A673 (cell line): ENCODE measurements around the gene USP9X. TPM values are rescaled to one million over a fixed set of nuclear protein-coding genes. Genes with fewer than 3 reads are reported as not detected.
A peak's percentile ranks its signal among the peaks of the same experiment; 100 is the strongest.
"Not testable (repeated sequence)": the region's sequence is repeated elsewhere in the genome, so short reads cannot be mapped to it uniquely, and the experiment has no call there.

Experiments
- BruUV-seq: library from RNA; stranded (reverse); fragments of 400-500 nt; replicated peaks from 2 replicates; lab custom pipeline; 2021; lab: Mats Ljungman, UMichigan
- CTCF ChIA-PET: fragments of 300-600 bp; sonication (Branson Sonifier 250); formaldehyde crosslinking; loops from one replicate; lab custom pipeline; 2022; ENCODE audit warnings: antibody characterized with exemption; lab: Charles Lee
- POLR2A ChIA-PET: fragments of 300-600 bp; sonication (Branson Sonifier 250); formaldehyde crosslinking; loops from one replicate; lab custom pipeline; 2022; ENCODE audit warnings: antibody characterized with exemption; ENCODE audit not compliant: low non-redundant PET; lab: Charles Lee
- DNase-seq: peaks from one replicate; pipeline ENCODE4 v3.0.0-alpha.2; 2015; ENCODE audit warnings: low spot score
- H3K27ac ChIP-seq: fragments of 200-600 bp; sonication (generic); 2 replicates; pipeline ENCODE4 v1.5.1; 2016; ENCODE audit warnings: mixed run types, low read depth, mild to moderate bottlenecking, mixed read lengths, antibody characterized with exemption, low read length; ENCODE audit not compliant: poor library complexity, severe bottlenecking
- H3K27me3 ChIP-seq: fragments of 200-600 bp; sonication (generic); replicated peaks from 2 replicates; pipeline ENCODE4 v1.6.1; 2017; ENCODE audit warnings: mixed run types, low read depth, mild to moderate bottlenecking, mixed read lengths, antibody characterized with exemption, low read length; ENCODE audit not compliant: insufficient read depth, poor library complexity
- H3K36me3 ChIP-seq: fragments of 200-600 bp; sonication (generic); 2 replicates; pipeline ENCODE4 v1.6.1; 2016; ENCODE audit warnings: mixed run types, mild to moderate bottlenecking, mixed read lengths, antibody characterized with exemption, low read length; ENCODE audit not compliant: insufficient read depth, poor library complexity, severe bottlenecking
- H3K4me1 ChIP-seq: fragments of 200-600 bp; sonication (generic); 2 replicates; pipeline ENCODE4 v1.6.1; 2017; ENCODE audit warnings: mixed run types, mild to moderate bottlenecking, mixed read lengths, antibody characterized with exemption, low read length; ENCODE audit not compliant: insufficient read depth, poor library complexity, severe bottlenecking
- H3K4me3 ChIP-seq: fragments of 200-600 bp; sonication (generic); 2 replicates; pipeline ENCODE4 v1.5.1; 2016; ENCODE audit warnings: low read depth, mixed run types, mild to moderate bottlenecking, mixed read lengths, low read length; ENCODE audit not compliant: poor library complexity, severe bottlenecking
- H3K9me3 ChIP-seq: fragments of 200-600 bp; sonication (generic); 2 replicates; pipeline ENCODE4 v1.6.1; 2016; ENCODE audit warnings: mixed run types, low read depth, mild to moderate bottlenecking, mixed read lengths, antibody characterized with exemption, low read length; ENCODE audit not compliant: poor library complexity, severe bottlenecking
- CTCF ChIP-seq: fragments of 300-800, 200-600 bp; sonication (generic); conservative IDR thresholded peaks from 2 replicates; pipeline ENCODE4 v1.5.1; 2017; ENCODE audit warnings: low read depth, mild to moderate bottlenecking, antibody characterized with exemption, low read length, moderate library complexity, mixed read lengths
- EZH2 ChIP-seq: fragments of 200-600 bp; sonication (generic); IDR thresholded peaks from 2 replicates; pipeline ENCODE4 v1.6.1; 2017; ENCODE audit warnings: borderline replicate concordance, low read depth, mild to moderate bottlenecking, mixed read lengths, antibody characterized with exemption, low read length; ENCODE audit not compliant: poor library complexity, severe bottlenecking
- intact Hi-C: fragments of 100-400 bp; cut with micrococcal nuclease; formaldehyde crosslinking; loops from one replicate; pipeline ENCODE4 v1.10.0; 2022; ENCODE audit not compliant: unreplicated experiment
- total RNA-seq: library from RNA; stranded (reverse); gene quantifications from 2 replicates; pipeline ENCODE4 v1.2.3, GENCODE V29; 2021

USP9X gene
- total RNA-seq, 1 experiment from 2014 or later = 70.6 TPM

- ChIA-PET POLR2A (no interaction called here), CTCF (no interaction called here)
- intact Hi-C loops = no loop called here
- Histone ChIP-seq H3K9me3 (no peaks in the 10 kb centered on the region), H3K36me3 (no peaks in the 10 kb centered on the region), H3K4me3 (no peak overlapping the region), H3K27ac (no peak overlapping the region), H3K27me3 (peaks cover 6% of the 10 kb centered on the region), H3K4me1 (peaks cover 4% of the 10 kb centered on the region)
- DNase-seq = no peak
- no TSS peak for BruUV-seq
- TF ChIP-seq CTCF (no peak), EZH2 (no peak)
These were observed 188.4 kb downstream of the USP9X start for GRCh38 chrX:41273638-41274037.

- Histone ChIP-seq H3K27me3 (peaks cover 6% of the 10 kb centered on the region), H3K9me3 (no peaks in the 10 kb centered on the region), H3K36me3 (no peaks in the 10 kb centered on the region), H3K27ac (no peak overlapping the region), H3K4me3 (peak overlapping the region; percentile 53), H3K4me1 (peaks cover 4% of the 10 kb centered on the region)
- intact Hi-C loops = no loop called here
- peak; percentile 54 for DNase-seq
- POLR2A ChIA-PET = interaction anchor here (0.7 kb wide), 1 partner anchor 22 kb away, joined by 9 read pairs; no protein-coding TSS in a partner anchor
- TF ChIP-seq CTCF = peak; percentile 62
- TF ChIP-seq EZH2 = no peak
- BruUV-seq = no TSS peak
- CTCF ChIA-PET = no interaction called here
These were observed 190.7 kb downstream of the USP9X start for GRCh38 chrX:41275661-41276609.

GRCh38 chrX:41276661-41277506, 191.6 kb downstream of the USP9X start:
- Histone ChIP-seq H3K4me3 (peak overlapping the region; percentile 53), H3K36me3 (no peaks in the 10 kb centered on the region), H3K9me3 (no peaks in the 10 kb centered on the region), H3K27ac (no peak overlapping the region), H3K27me3 (peaks cover 6% of the 10 kb centered on the region), H3K4me1 (peaks cover 4% of the 10 kb centered on the region)
- DNase-seq = no peak
- POLR2A ChIA-PET = no interaction called here
- intact Hi-C loops = no loop called here
- BruUV-seq = no TSS peak
- TF ChIP-seq EZH2 = no peak
- no peak for TF ChIP-seq CTCF
- CTCF ChIA-PET = no interaction called here

GRCh38 chrX:41282307-41282706, 197.1 kb downstream of the USP9X start:
- POLR2A ChIA-PET, CTCF ChIA-PET, DNase-seq, H3K4me3 ChIP-seq, BruUV-seq, H3K4me1 ChIP-seq, H3K27ac ChIP-seq, H3K36me3 ChIP-seq, H3K27me3 ChIP-seq, intact Hi-C loops, H3K9me3 ChIP-seq: not testable (repeated sequence)
